Tibial nerve (tissue), 4 donors: ENCODE measurements around the gene MYO1B. TPM values are rescaled to one million over a fixed set of nuclear protein-coding genes. Genes with fewer than 3 reads are reported as not detected.

Source experiments
- DNase-seq, 2 donors: peaks; one replicate each; pipeline ENCODE4 v3.0.0-alpha.2; 2019; ENCODE audit warnings: low spot score in 2 of 2
- H3K27ac ChIP-seq, 4 donors: fragments of 200-600 bp; sonication (generic) in 3 of 4; one replicate each; pipeline ENCODE4 v1.5.1; 2017 to 2019; ENCODE audit warnings: mild to moderate bottlenecking in 1 of 4
- H3K27me3 ChIP-seq, 2 donors: fragments of 200-600 bp; sonication (generic) in 1 of 2; one replicate each; pipeline versions ENCODE4 v1.5.1 to v1.6.0; 2017 to 2019
- H3K36me3 ChIP-seq, 3 donors: fragments of 200-600 bp; sonication (generic); one replicate each; pipeline ENCODE4 v1.5.1; 2018 to 2019
- H3K4me1 ChIP-seq, 4 donors: fragments of 200-600 bp; sonication (generic) in 3 of 4; one replicate each; pipeline ENCODE4 v1.5.1; 2017 to 2019
- H3K4me3 ChIP-seq, 4 donors: fragments of 200-600 bp; sonication (generic) in 3 of 4; one replicate each; pipeline ENCODE4 v1.5.1; 2017 to 2019; ENCODE audit warnings: mild to moderate bottlenecking in 1 of 4, moderate library complexity in 1 of 4
- H3K9me3 ChIP-seq, 4 donors: fragments of 200-600 bp; sonication (generic) in 3 of 4; one replicate each; pipeline ENCODE4 v1.5.1; 2017 to 2019
- CTCF ChIP-seq, 5 experiments: fragments of 200-600 bp in 3 of 5; fragments of 450-650 bp in 2 of 5; sonication (generic) in 3 of 5; IDR thresholded peaks; one replicate each; pipeline ENCODE4 v1.5.1; 2016 to 2019; ENCODE audit warnings: antibody characterized with exemption in 5 of 5, mild to moderate bottlenecking in 3 of 5, moderate library complexity in 2 of 5
- EP300 ChIP-seq, 2 donors: sonication (generic); formaldehyde crosslinking; IDR thresholded peaks; one replicate each; pipeline ENCODE4 v1.6.1; 2017; ENCODE audit warnings: antibody characterized with exemption in 2 of 2, mild to moderate bottlenecking in 1 of 2
- POLR2A ChIP-seq, 2 donors: fragments of 450-650 bp; IDR thresholded peaks; one replicate each; pipeline ENCODE4 v1.6.1; 2017; ENCODE audit warnings: antibody characterized with exemption in 2 of 2, mild to moderate bottlenecking in 2 of 2, moderate library complexity in 2 of 2
- WGBS, 2 donors: methylation state at CpG; one replicate each; pipeline ENCODE4 v1.1.5; 2018; 5-methylcytosine and 5-hydroxymethylcytosine counted together
- total RNA-seq, 4 donors: library from RNA; depleted of rRNA; stranded (reverse); fragments of >200 nt; gene quantifications; one replicate each; pipeline ENCODE4 v1.1.0, GENCODE V29; 2016

MYO1B gene
- total RNA-seq, 4 donors from 2014 or later, result 27.9 to 44.4 (median 36.8) TPM

GRCh38 chr2:191355170-191355758 lies 110.1 kb downstream of the MYO1B start:
- DNase-seq, result no peak
- Histone ChIP-seq H3K4me3 (no peak overlapping the region), H3K27ac (no peak overlapping the region), H3K27me3 (no peaks in the 10 kb centered on the region), H3K36me3 (peaks cover 0 to 4% (median 0%) of the 10 kb centered on the region in 3 donors), H3K9me3 (no peaks in the 10 kb centered on the region), H3K4me1 (no peaks in the 10 kb centered on the region)
- no peak for TF ChIP-seq CTCF (IDR thresholded peaks at IDR 0.05)
- no peak for TF ChIP-seq EP300 (IDR thresholded peaks at IDR 0.05)
- no peak for TF ChIP-seq POLR2A (IDR thresholded peaks at IDR 0.05)
- 88 to 92% methylated on average over 8 of the region's 8 CpGs for WGBS, 2 donors

- no peaks in the 10 kb centered on the region for H3K4me1 ChIP-seq
- peaks cover 0 to 4% (median 0%) of the 10 kb centered on the region in 3 donors for H3K36me3 ChIP-seq
- H3K27me3 ChIP-seq, result no peaks in the 10 kb centered on the region
- 94 to 95% methylated on average over 1 of the region's 1 CpG for WGBS, 2 donors
- no peak overlapping the region for H3K27ac ChIP-seq
- no peak for TF ChIP-seq EP300 (IDR thresholded peaks at IDR 0.05)
- no peak for TF ChIP-seq POLR2A (IDR thresholded peaks at IDR 0.05)
- no peak for TF ChIP-seq CTCF (IDR thresholded peaks at IDR 0.05)
- no peak for DNase-seq
- H3K4me3 ChIP-seq, result no peak overlapping the region
- H3K9me3 ChIP-seq, result no peaks in the 10 kb centered on the region
Observed at GRCh38 chr2:191357678-191358077, 112.5 kb downstream of the MYO1B start.

- Histone ChIP-seq H3K27me3 (no peaks in the 10 kb centered on the region), H3K4me3 (no peak overlapping the region), H3K36me3 (peaks cover 0 to 4% (median 0%) of the 10 kb centered on the region in 3 donors), H3K4me1 (no peaks in the 10 kb centered on the region), H3K9me3 (no peaks in the 10 kb centered on the region), H3K27ac (no peak overlapping the region)
- DNase-seq, result no peak
- WGBS, 2 donors, result 81 to 84% methylated on average over 11 of the region's 11 CpGs
- TF ChIP-seq POLR2A (IDR thresholded peaks at IDR 0.05) (no peak), EP300 (IDR thresholded peaks at IDR 0.05) (no peak), CTCF (IDR thresholded peaks at IDR 0.05) (no peak)
Observed at GRCh38 chr2:191358325-191359025, 113.3 kb downstream of the MYO1B start.

GRCh38 chr2:191359133-191359532 lies 113.9 kb downstream of the MYO1B start:
- no peak for TF ChIP-seq POLR2A (IDR thresholded peaks at IDR 0.05)
- no peak for TF ChIP-seq EP300 (IDR thresholded peaks at IDR 0.05)
- no peak for TF ChIP-seq CTCF (IDR thresholded peaks at IDR 0.05)
- Histone ChIP-seq H3K4me3 (no peak overlapping the region), H3K27ac (no peak overlapping the region), H3K9me3 (no peaks in the 10 kb centered on the region), H3K4me1 (no peaks in the 10 kb centered on the region), H3K27me3 (no peaks in the 10 kb centered on the region), H3K36me3 (peaks cover 0 to 4% (median 0%) of the 10 kb centered on the region in 3 donors)
- DNase-seq, result no peak
- WGBS, 2 donors, result 40 to 41% methylated on average over 2 of the region's 2 CpGs

GRCh38 chr2:191360918-191361317 lies 115.7 kb downstream of the MYO1B start:
- H3K4me3 ChIP-seq, result no peak overlapping the region
- 97 to 99% methylated on average over 2 of the region's 2 CpGs for WGBS, 2 donors

More at GRCh38 chr2:191360918-191361317, 115.7 kb downstream of the MYO1B start:
- DNase-seq, result no peak
- TF ChIP-seq EP300 (IDR thresholded peaks at IDR 0.05) (no peak), POLR2A (IDR thresholded peaks at IDR 0.05) (no peak), CTCF (IDR thresholded peaks at IDR 0.05) (no peak)
- Histone ChIP-seq H3K27me3 (no peaks in the 10 kb centered on the region), H3K36me3 (peaks cover 0 to 5% (median 0%) of the 10 kb centered on the region in 3 donors), H3K27ac (no peak overlapping the region), H3K9me3 (no peaks in the 10 kb centered on the region), H3K4me1 (peaks cover 0 to 5% (median 0%) of the 10 kb centered on the region in 4 donors)
